Cerebellar cortex (tissue), 1 donor: ENCODE data around the gene TMEM256.

Source experiments
- DNase-seq: peaks from one replicate; pipeline ENCODE4 v3.0.0-alpha.2; 2015; ENCODE audit warnings: low spot score

Gene TMEM256

GRCh38 chr17:7407485-7408251, 3.8 kb upstream of the TMEM256 start, which contains the start of gene NLGN2:
Gene NLGN2 (plus strand): TSS chr17:7407845. CDS start chr17:7408256, 411 bp downstream.
- no peak for DNase-seq

- no peak for DNase-seq
Measured at GRCh38 chr17:7407082-7407481, 3.2 kb upstream of the TMEM256 start.

GRCh38 chr17:7406235-7406825, 2.4 kb upstream of the TMEM256 start:
- DNase-seq: no peak

- DNase-seq: peak; percentile 33
Measured at GRCh38 chr17:7405350-7406234, 1.7 kb upstream of the TMEM256 start.

- DNase-seq: no peak
Measured at GRCh38 chr17:7404737-7405349, 946 bp upstream of the TMEM256 start.

- DNase-seq: no peak
Measured at GRCh38 chr17:7403727-7403976, 245 bp downstream of the TMEM256 start.

- no peak for DNase-seq
Measured at GRCh38 chr17:7403043-7403726, 712 bp downstream of the TMEM256 start.

GRCh38 chr17:7398612-7399011, 5.3 kb downstream of the TMEM256 start:
- no peak for DNase-seq

- no peak for DNase-seq
Measured at GRCh38 chr17:7396147-7396546, 7.8 kb downstream of the TMEM256 start.

GRCh38 chr17:7394452-7395191, 9.3 kb downstream of the TMEM256 start, which contains the start of gene PLSCR3:
Gene PLSCR3 (minus strand): TSS chr17:7394525. CDS start chr17:7394110, 415 bp downstream.
- DNase-seq: peak; percentile 82

- DNase-seq: no peak
Measured at GRCh38 chr17:7393613-7394451, 10.1 kb downstream of the TMEM256 start.

GRCh38 chr17:7392696-7393612, 10.9 kb downstream of the TMEM256 start:
- DNase-seq: no peak

- no peak for DNase-seq
Measured at GRCh38 chr17:7391307-7391706, 12.6 kb downstream of the TMEM256 start.

- DNase-seq: no peak
Measured at GRCh38 chr17:7389924-7390910, 13.7 kb downstream of the TMEM256 start.

- no peak for DNase-seq
Measured at GRCh38 chr17:7388856-7389255, 15.0 kb downstream of the TMEM256 start.

GRCh38 chr17:7384489-7385081, 19.3 kb downstream of the TMEM256 start:
- DNase-seq: no peak

GRCh38 chr17:7383742-7384488, 20.0 kb downstream of the TMEM256 start:
- DNase-seq: peak; percentile 70
